Stimulated activated CD8-positive, alpha-beta memory T cell treated with anti-CD3 and anti-CD28 coated beads, Interleukin-7, amount 100 ng/mL, for 24 hours (primary cell): Measurements from ENCODE around the gene PRR23B.

ENCODE experiments used
- DNase-seq: peaks from one replicate; pipeline ENCODE4 v3.0.0-alpha.2; 2020; ENCODE audit warnings: low read depth

Gene PRR23B

GRCh38 chr3:138974462-138974861, 46.3 kb downstream of the PRR23B start:
- DNase-seq, result no peak

GRCh38 chr3:138972941-138973340, 47.8 kb downstream of the PRR23B start:
- no peak for DNase-seq

- no peak for DNase-seq
Measured at GRCh38 chr3:138971766-138972320, 48.9 kb downstream of the PRR23B start.
